Peyer's patch (tissue), 4 donors: ENCODE measurements around the gene RPL41. TPM values are rescaled to one million over a fixed set of nuclear protein-coding genes. Genes with fewer than 3 reads are reported as not detected.

ENCODE experiments used
- DNase-seq, 3 donors: peaks; one replicate each; pipeline ENCODE4 v3.0.0-alpha.2; 2017 to 2019
- H3K27ac ChIP-seq, 4 donors: fragments of 200-600 bp; sonication (generic); one replicate each; pipeline ENCODE4 v1.5.1; 2016 to 2019
- H3K27me3 ChIP-seq, 2 donors: fragments of 200-600 bp; sonication (generic); one replicate each; pipeline ENCODE4 v1.5.1; 2019
- H3K36me3 ChIP-seq, 3 donors: fragments of 200-600 bp; sonication (generic); one replicate each; pipeline ENCODE4 v1.5.1; 2016 to 2019
- H3K4me1 ChIP-seq, 4 donors: fragments of 200-600 bp; sonication (generic); one replicate each; pipeline ENCODE4 v1.5.1; 2016 to 2019
- H3K4me3 ChIP-seq, 4 donors: fragments of 200-600 bp; sonication (generic); 1 replicate in 3 of 4; 2 replicates in 1 of 4; pipeline ENCODE4 v1.5.1; 2016 to 2019; ENCODE audit warnings: mild to moderate bottlenecking in 1 of 4
- H3K9me3 ChIP-seq, 4 donors: fragments of 200-600 bp; sonication (generic); one replicate each; pipeline ENCODE4 v1.5.1; 2016 to 2019; ENCODE audit warnings: mild to moderate bottlenecking in 1 of 4
- POLR2A ChIP-seq, 2 donors: fragments of 450-650 bp; IDR thresholded peaks; one replicate each; pipeline ENCODE4 v1.5.1; 2017; ENCODE audit warnings: antibody characterized with exemption in 2 of 2, mild to moderate bottlenecking in 2 of 2, moderate library complexity in 2 of 2
- total RNA-seq, 4 donors: library from RNA; depleted of rRNA; stranded (reverse); fragments of >200 nt; gene quantifications; one replicate each; pipeline ENCODE4 v1.1.0, GENCODE V29; 2016
- TF ChIP-seq, protein P1 (sequence below), 6 experiments: fragments of 450-650 bp in 4 of 6; fragments of 200-600 bp in 2 of 6; sonication (generic) in 1 of 6; IDR thresholded peaks; one replicate each; pipeline ENCODE4 v1.5.1; 2017 to 2019; ENCODE audit warnings: antibody characterized with exemption in 6 of 6, mild to moderate bottlenecking in 3 of 6, moderate library complexity in 1 of 6

RPL41 gene
- total RNA-seq, 4 donors from 2014 or later: 1,852 to 2,996 (median 2,194) TPM

DNA sequence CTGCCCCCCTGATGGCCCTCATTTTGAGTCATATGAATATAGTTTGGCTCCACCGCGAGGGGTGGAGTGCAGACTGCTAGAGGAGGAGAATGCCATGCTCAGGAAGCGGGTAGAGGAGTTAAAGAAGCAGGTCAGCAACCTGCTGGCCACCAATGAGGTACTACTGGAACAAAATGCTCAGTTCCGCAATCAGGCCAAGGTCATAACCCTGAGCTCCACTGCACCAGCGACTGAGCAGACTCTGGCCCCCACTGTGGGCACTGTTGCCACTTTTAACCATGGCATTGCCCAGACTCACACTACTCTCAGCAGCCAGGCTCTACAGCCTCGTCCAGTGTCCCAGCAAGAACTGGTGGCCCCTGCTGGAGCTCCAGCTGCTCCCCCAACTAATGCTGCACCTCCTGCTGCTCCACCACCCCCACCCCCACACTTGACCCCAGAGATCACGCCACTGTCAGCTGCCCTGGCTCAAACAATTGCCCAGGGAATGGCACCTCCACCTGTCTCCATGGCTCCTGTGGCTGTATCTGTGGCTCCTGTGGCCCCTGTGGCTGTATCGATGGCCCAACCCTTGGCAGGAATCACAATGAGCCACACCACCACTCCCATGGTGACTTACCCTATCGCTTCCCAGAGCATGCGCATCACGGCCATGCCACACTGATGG is 4.9 kb downstream of the RPL41 start:
- H3K36me3 ChIP-seq: peaks cover 0 to 19% (median 0%) of the 10 kb centered on the region in 3 donors
- no peak for TF ChIP-seq POLR2A (IDR thresholded peaks at IDR 0.05)
- TF ChIP-seq, protein P1, sequence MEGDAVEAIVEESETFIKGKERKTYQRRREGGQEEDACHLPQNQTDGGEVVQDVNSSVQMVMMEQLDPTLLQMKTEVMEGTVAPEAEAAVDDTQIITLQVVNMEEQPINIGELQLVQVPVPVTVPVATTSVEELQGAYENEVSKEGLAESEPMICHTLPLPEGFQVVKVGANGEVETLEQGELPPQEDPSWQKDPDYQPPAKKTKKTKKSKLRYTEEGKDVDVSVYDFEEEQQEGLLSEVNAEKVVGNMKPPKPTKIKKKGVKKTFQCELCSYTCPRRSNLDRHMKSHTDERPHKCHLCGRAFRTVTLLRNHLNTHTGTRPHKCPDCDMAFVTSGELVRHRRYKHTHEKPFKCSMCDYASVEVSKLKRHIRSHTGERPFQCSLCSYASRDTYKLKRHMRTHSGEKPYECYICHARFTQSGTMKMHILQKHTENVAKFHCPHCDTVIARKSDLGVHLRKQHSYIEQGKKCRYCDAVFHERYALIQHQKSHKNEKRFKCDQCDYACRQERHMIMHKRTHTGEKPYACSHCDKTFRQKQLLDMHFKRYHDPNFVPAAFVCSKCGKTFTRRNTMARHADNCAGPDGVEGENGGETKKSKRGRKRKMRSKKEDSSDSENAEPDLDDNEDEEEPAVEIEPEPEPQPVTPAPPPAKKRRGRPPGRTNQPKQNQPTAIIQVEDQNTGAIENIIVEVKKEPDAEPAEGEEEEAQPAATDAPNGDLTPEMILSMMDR (IDR thresholded peaks at IDR 0.05): no peak
- DNase-seq: no peak
- H3K27ac ChIP-seq: no peak overlapping the region
- no peaks in the 10 kb centered on the region for H3K9me3 ChIP-seq
- no peak overlapping the region for H3K4me3 ChIP-seq
- no peaks in the 10 kb centered on the region for H3K27me3 ChIP-seq
- H3K4me1 ChIP-seq: peaks cover 3 to 30% (median 5%) of the 10 kb centered on the region in 4 donors

DNA sequence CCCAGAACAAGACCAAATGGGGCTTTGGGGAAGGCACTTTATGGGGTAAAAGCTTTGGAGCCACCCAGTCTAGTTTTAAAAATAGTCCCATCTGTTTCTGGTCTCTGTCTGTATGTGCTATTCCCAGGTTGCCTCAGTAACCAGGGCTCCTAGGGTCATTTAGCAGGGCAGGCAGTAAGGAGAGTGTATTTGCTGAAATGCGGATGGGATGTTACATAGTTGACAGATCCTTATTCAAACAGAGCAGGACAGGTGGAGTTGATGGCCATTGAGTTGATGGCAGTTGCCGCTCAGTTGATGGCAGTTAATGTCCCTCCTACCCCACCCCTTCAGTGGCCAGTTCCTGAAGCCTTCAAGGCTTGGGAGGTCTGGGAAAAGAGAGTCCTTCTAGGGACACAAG is 6.2 kb downstream of the RPL41 start:
- Histone ChIP-seq H3K4me1 (peaks cover 5 to 42% (median 12%) of the 10 kb centered on the region in 4 donors), H3K9me3 (no peaks in the 10 kb centered on the region), H3K36me3 (peaks cover 0 to 19% (median 0%) of the 10 kb centered on the region in 3 donors), H3K27ac (no peak overlapping the region), H3K4me3 (no peak overlapping the region), H3K27me3 (no peaks in the 10 kb centered on the region)
- no peak for TF ChIP-seq POLR2A (IDR thresholded peaks at IDR 0.05)
- TF ChIP-seq, protein P1 (IDR thresholded peaks at IDR 0.05): no peak
- no peak for DNase-seq

DNA sequence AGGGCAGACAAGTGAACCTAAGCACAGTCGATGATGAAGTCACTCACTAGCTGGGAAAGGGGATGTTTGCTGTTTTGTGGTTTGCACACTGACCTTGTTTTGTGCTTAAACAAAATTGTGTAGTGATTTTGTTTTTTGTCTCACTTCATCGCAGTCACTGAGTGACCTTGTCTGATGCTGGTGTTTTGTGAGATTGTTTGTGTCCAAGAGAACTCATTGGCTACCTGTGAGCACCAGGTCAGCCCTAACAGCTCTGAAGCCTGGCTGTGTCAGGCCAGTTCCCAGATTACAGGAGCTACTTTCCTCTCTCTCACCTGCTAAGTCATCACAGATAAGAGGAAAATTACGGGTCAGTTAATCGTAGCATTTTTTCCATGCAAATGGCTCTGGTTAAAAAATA is 7.7 kb downstream of the RPL41 start:
- H3K9me3 ChIP-seq: no peaks in the 10 kb centered on the region
- no peak for DNase-seq
- peak overlapping the region in 1 of 4 donors; percentile 2 for H3K27ac ChIP-seq
- H3K36me3 ChIP-seq: peaks cover 0 to 19% (median 0%) of the 10 kb centered on the region in 3 donors
- no peak overlapping the region for H3K4me3 ChIP-seq
- H3K27me3 ChIP-seq: no peaks in the 10 kb centered on the region
- TF ChIP-seq, protein P1 (IDR thresholded peaks at IDR 0.05): no peak
- no peak for TF ChIP-seq POLR2A (IDR thresholded peaks at IDR 0.05)
- H3K4me1 ChIP-seq: peaks cover 1 to 36% (median 11%) of the 10 kb centered on the region in 4 donors

DNA sequence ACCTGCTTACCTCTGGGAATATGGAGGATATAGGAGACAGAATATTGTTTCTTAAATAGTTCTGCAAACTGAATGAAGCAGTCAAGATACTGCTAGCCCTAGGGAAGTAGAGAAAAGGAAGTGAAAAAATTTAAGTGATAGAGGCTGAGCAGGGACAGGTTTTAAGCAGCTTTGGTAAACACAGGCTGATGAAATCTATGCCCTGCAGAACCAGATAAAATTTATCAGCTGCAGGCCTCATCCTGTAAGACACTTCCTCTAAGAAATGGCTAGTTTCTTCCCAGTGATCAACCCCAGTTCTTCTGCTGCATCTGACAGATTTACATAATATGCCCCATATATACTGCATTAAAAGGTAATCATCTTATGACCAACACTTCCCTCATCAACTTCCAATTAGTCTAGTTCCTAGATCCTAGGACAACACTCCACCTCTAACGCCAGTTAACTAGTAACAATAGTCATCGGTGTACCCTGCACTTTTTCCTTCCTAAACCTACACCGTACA is 10.4 kb downstream of the RPL41 start:
- Histone ChIP-seq H3K27me3 (no peaks in the 10 kb centered on the region), H3K36me3 (peaks cover 0 to 12% (median 0%) of the 10 kb centered on the region in 3 donors), H3K4me1 (peaks cover 4 to 35% (median 17%) of the 10 kb centered on the region in 4 donors), H3K27ac (peak overlapping the region; percentile 52 to 96 (median 80)), H3K9me3 (no peaks in the 10 kb centered on the region), H3K4me3 (no peak overlapping the region)
- no peak for TF ChIP-seq POLR2A (IDR thresholded peaks at IDR 0.05)
- TF ChIP-seq, protein P1 (IDR thresholded peaks at IDR 0.05): no peak
- DNase-seq: no peak

DNA sequence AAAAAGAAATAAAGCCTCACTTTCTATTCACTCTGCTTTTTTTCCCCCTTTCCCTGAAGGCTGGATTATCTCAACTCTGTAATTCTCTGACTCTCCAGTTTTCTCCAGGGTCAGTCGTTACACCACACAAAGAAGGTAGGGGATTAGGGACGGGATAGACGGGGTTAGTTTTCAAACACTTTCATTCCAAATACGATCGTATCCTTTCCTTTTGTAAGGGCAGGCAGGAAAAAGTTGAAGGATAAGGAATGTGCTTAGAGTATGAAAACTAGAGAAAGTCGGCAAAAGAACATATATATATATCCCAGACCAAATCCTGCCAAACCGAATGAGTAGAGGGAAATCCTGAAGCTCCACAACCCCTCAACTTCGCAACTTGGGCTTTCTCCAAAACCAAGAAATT is 11.1 kb downstream of the RPL41 start:
- Histone ChIP-seq H3K4me3 (peak overlapping the region in 3 of 4 donors; percentile 82 to 93 (median 88)), H3K4me1 (peaks cover 4 to 35% (median 17%) of the 10 kb centered on the region in 4 donors), H3K27ac (peak overlapping the region; percentile 52 to 96 (median 80)), H3K9me3 (no peaks in the 10 kb centered on the region), H3K36me3 (peaks cover 0 to 15% (median 0%) of the 10 kb centered on the region in 3 donors), H3K27me3 (no peaks in the 10 kb centered on the region)
- TF ChIP-seq, protein P1 (IDR thresholded peaks at IDR 0.05): peak in 1 of 6 experiments; percentile 9
- TF ChIP-seq POLR2A (IDR thresholded peaks at IDR 0.05): no peak
- no peak for DNase-seq
